Liver (tissue), 2 donors: ENCODE data around the gene LAMP2.

Source experiments
- YY1 ChIP-seq: IDR thresholded peaks from 2 replicates; pipeline ENCODE4 v1.6.1; 2016; ENCODE audit warnings: antibody characterized with exemption, mild to moderate bottlenecking
- TF ChIP-seq, protein P1 (sequence below): fragments of 150-350 bp; IDR thresholded peaks from 2 replicates; pipeline ENCODE4 v1.5.1; 2017; ENCODE audit warnings: improper control_type of control experiment, low read depth, low read length; ENCODE audit not compliant: missing input control
- donor health status: healthy.

DNA sequence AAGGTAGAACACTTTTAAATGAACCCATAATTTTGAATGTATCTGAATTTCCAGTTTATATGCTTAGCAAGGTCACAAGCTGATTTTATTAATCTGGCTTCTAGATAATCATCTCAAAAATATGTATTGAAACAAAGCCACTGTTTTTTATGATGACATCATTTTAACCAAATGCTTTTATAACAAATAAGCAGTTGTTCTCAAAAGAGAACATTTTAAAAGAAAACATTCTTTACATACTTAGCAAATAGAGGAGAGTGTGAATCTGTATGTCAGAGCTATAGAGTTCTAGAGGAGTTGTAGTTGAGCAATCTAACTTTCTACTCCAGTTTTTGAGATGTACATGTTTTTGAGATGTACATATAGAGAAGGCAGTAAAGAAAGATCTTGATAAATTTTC is 42.5 kb downstream of the LAMP2 start:
- TF ChIP-seq, protein P1, sequence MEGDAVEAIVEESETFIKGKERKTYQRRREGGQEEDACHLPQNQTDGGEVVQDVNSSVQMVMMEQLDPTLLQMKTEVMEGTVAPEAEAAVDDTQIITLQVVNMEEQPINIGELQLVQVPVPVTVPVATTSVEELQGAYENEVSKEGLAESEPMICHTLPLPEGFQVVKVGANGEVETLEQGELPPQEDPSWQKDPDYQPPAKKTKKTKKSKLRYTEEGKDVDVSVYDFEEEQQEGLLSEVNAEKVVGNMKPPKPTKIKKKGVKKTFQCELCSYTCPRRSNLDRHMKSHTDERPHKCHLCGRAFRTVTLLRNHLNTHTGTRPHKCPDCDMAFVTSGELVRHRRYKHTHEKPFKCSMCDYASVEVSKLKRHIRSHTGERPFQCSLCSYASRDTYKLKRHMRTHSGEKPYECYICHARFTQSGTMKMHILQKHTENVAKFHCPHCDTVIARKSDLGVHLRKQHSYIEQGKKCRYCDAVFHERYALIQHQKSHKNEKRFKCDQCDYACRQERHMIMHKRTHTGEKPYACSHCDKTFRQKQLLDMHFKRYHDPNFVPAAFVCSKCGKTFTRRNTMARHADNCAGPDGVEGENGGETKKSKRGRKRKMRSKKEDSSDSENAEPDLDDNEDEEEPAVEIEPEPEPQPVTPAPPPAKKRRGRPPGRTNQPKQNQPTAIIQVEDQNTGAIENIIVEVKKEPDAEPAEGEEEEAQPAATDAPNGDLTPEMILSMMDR, result no peak
- TF ChIP-seq YY1, result no peak
